ENCODE measurements around the gene RRAS2.

RRAS2 gene

GRCh38 chr11:14335712-14336111, 23.3 kb downstream of the RRAS2 start:
- DNase-seq: no peak

DNA sequence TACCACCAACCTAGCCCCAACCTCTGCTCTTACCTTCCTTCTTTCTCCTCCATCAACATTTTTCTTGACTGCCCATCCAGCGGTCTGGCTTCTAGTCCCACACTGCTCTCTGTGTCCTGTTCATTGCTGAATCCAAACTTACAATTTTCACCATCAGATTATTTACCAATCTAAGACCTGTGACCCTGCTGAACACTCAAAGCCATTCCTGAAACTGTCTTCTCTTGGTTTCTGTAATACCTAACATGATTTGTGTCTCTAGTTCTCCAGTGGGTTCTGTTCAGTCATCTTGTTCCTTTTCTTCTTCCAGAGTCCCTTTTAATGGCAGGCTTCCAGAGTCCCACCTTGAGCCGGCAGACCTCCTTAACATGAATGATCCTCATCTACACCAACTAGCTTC, 24.1 kb downstream of the RRAS2 start:
- no peak for DNase-seq

DNA sequence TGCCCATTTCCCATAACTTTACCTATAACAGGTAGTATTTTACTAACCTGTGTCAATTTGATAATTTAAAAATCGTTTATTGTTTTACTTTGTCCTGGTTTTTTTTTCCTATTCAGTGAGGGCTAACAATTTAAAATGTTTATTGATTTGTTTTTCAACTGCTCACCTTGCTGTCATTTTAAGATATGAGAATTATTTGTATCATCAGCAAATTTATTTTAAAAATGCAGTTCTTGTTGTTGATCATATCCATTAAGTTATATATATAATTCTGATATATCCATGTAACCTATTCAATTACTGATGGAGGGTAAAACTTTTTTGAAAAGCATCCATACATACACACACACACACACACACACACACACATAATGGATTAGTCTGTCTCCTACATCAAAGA, 24.8 kb downstream of the RRAS2 start:
- no peak for DNase-seq

DNA sequence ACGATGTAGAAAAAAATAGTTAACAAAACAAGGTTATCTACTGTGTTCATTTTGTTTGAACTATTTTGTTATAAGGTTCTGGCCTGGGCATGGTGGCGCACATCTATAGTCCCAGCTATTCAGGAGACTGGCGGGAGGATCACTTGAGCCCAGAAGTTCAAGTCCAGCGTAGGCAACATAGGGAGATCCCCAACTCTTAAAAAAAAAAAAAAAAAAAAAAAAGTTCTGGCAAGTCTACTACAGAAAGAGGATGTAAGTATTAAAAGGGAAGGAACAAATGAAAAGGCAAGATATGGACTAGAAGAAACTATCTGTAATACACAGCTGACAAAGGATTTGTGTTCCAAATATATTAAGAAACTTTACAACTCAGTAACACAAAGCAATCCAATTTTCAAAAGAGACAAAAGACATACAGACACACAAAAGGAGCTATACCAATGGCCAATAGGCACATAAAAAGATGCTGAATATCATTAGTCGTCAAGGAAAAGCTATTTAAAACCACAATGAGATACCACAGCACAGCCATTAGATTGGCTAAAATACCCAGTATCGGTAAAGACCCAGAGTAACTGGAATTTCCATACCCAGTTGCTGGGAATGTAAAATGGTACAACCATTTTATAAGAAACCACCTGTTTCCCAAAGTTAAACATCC, 27.4 kb downstream of the RRAS2 start:
- no peak for DNase-seq

- no peak for DNase-seq
Observed at GRCh38 chr11:14330881-14331280, 28.1 kb downstream of the RRAS2 start.

DNA sequence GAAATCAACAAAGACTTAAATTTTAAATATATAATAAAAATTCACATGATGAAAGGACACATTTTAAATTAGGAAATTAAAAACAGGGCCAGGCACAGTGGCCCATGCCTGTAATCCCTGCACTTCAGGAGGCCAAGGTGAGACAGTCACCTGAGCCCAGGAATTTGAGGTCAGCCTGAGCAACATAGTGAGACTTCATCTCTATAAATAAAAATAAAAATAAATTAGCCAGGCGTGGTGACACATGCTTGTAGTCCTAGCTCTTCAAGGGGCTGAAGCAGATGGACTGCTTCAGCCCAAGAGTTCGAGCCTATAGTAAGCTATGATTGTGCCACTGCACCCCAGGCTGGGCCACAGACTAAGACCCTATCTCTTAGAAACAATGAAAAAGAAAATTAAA, 29.3 kb downstream of the RRAS2 start:
- DNase-seq: no peak

- DNase-seq: no peak
Observed at GRCh38 chr11:14327116-14327515, 31.9 kb downstream of the RRAS2 start.

DNA sequence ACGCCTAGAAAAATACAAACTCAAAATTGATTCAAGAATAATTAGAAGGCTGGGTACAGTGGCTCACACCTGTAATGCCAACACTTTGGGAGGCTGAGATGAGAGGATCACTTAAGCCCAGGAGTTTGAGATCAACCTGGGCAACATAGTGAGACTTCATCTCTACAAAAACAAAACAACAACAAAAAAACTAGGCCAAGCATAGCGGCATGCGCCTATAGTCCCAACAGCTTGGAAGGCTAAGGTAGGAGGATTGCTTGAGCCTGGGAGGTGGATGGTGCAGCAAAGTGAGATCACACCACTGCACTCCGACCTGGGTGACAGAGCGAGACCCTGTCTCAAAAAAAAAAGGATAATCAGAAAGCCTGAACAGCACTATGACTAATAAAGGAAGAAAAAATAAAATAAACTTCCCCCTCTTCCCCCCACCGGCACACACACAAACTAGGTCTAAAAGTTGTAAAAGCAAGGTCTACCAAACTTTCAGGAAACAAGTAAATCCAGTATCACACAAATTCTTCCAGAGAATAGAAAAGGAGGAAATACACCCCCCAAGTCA, 35.8 kb downstream of the RRAS2 start:
- DNase-seq: no peak

- DNase-seq: no peak
Observed at GRCh38 chr11:14322510-14322909, 36.5 kb downstream of the RRAS2 start.

DNA sequence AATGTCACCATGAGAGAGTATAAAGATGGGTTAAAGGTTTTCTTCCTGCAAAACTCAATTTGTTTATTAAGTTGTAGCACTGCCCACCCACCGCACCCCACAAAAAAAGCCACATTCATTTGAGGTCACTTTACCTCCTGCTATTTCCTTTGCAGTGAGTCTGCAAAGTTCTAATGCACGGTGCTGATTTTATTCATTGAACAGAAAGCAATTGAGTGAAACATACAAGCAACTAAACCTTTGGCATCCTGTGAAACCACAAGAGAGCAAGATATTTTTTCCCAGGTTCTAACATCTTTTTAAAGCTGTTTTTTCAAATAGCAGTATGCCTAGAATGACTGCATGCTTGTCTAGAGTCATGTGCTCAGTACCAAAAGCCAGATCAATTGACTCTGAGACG, 39.0 kb downstream of the RRAS2 start:
- DNase-seq: no peak

- no peak for DNase-seq
Observed at GRCh38 chr11:14318581-14318981, 40.4 kb downstream of the RRAS2 start.

DNA sequence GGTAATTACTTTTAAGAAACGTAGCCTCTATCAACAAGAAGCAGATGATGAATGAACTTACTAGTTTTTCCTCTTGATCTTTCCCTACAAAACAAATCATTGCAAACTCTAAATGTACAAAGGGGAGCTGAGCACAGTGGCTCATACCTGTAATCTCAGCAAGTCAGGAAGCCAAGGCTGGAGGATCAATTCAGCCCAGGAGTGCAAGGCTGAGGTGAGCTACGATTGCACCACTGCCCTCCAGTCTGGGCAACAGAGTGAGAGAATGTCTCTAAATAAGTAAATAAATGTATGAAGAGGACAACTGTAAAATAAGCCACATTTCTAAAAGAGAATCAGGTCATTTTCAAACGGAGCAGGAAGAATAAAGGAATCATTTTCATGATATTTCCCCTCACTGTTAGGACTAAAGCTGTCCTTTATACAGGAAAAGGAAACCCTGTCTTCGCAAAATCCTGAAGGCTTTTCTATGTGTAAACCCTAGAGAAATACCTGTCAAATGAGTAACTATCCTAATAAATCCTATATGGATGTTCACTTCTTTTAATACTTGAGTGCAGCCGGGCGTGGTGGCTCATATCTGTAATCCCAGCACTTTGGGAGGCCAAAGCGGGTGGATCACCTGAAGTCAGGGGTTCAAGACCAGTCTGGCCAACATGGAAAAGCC, 41.2 kb downstream of the RRAS2 start:
- DNase-seq: no peak

DNA sequence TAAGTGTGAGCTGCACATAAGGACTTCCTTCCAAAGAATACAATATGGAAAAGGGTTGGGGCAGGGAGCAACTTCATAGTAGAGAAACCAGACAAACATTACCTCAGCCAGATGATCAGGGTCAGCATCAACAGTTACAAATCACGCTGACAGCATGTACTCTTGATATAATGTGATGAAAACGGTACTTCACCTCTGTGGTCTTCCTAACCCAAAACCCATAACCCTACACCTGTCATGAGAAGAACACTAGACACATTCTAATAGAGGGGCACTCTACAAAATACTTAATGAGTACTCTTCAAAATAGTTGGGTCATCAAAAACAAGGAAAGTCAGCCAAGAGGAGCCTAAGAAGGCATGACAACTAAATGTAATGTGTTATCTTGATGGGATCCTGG, 43.9 kb downstream of the RRAS2 start:
- DNase-seq: no peak

- DNase-seq: no peak
Observed at GRCh38 chr11:14314127-14314526, 44.9 kb downstream of the RRAS2 start.

DNA sequence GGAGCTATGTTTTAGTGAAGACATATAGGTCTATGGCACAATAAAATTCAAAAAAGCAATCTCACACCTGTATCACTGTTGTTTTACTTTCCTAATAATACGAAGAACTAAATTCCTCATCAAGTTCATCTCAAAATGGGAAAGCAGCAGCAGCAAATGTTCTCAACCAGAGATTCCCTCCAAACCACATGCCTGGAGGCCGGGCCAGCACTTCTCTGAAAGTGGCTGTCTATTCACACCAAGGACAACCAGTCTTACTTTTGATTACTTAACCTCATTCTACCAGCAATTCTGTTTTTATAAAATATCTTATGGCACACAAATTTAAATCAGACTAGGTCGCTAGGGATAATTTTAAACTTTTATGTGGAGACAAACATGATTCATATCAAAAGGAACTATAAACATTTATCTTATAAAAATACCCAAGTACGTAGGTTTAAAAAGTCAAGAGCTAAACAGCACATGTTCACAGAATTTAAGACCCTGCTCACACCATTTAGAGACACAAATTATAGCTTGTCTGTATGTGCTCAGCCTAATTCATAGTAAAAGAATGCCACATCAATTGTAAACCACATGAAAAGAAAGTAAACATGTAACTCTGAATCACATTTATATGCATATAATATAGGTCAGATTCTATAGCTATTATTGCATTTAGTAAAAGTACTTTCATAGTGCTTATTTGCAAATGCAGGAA, 46.1 kb downstream of the RRAS2 start:
- no peak for DNase-seq

GRCh38 chr11:14310679-14311078, 48.3 kb downstream of the RRAS2 start:
- DNase-seq: no peak

DNA sequence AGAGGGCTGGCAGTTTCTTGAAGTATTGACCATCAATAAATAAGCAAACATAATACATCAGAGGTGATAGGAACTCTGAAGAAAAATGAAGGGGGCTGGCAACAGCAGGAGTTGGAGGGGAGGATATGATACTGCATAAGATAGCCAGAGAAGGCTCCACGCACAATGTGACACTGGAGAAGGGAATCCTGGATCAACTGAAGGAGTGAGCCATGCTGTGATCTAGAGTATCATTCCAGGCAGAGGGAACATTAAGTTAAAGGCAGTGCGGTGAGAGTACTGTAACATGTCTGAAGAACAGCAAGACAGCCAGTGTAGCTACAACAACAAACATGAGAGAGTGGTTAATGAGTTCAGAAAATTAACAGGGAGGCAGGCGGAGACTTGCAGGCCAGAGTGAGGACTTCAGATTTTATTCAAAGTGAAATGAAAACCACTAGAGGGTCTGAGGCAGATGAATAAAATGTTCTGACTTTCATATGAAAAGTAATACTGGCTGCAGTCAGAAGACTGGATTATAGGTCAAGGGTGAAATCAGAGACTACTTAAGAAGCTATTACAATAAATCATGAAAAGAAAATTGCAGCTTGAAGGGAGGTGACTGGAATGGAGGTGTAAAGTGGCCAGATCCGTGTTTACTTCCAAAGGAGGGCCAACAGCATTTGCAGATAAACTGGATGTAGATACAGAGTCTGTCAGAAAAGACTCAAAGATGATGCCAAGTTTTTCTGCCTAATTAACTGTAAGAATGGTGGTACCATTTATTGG, 49.4 kb downstream of the RRAS2 start:
- DNase-seq: no peak

GRCh38 chr11:14308897-14309387, 50.0 kb downstream of the RRAS2 start:
- no peak for DNase-seq

DNA sequence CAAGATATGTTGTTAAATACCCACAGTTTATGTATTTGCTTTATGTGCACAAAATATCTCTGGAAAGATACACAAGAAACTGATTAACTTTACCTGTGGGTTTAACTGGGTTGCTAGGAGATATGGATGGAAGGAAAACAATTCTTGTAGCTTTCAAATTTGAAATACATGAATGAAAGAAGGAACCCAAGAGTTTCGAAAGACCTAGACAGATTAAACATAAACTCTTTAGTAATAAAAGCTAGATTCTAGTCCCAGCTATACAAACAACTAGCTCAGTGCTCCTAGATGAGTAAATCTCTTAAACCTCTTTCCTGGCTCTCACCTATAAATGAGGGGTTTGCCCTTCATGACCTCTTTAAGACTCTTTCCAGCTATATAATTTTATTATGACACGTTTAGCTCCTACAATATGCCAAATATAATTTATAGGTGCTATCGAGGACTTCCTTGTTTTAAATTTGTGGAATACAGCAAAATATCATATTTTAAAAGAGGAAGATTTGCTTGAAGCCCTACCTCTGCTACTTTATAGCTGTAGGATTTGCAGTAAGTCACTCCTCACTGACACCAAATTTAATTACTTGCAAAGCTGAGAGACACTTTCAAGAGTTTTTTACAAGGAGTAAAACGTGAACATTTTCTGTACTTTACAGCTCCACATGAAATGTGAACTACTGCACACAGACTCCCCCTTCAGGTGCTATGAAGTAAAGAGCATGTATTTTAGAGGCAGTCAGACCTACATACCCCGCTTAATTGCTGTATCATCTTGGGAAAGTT, 50.7 kb downstream of the RRAS2 start:
- DNase-seq: no peak

GRCh38 chr11:14306481-14306880, 52.5 kb downstream of the RRAS2 start:
- DNase-seq: no peak

- DNase-seq: no peak
Observed at GRCh38 chr11:14305649-14306048, 53.3 kb downstream of the RRAS2 start.

DNA sequence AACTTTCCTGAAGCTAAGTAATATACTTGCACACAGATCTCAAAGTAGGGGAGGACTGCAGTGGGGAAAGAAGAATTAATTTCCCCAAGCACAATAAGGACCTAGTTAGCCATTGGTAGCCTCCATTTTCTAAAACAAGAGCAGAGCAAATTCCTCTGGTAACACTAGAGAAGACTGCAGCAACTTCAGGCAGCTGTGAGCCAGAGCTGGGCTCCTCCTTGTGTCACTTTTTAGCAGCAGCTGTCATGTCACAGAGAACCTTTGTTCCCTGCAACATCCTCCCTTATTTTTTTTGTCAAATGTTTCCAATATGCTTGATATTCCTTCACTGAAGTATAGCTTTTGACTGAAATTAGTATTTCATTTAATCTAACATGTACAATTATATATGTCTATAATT, 54.4 kb downstream of the RRAS2 start:
- DNase-seq: no peak

Measured in effector CD4-positive, alpha-beta T cell (primary cell).